GM18951 (cell line): ENCODE results near the gene PPM1H.

Experiments used
- POLR2A ChIP-seq: IDR thresholded peaks from 4 replicates; pipeline ENCODE4 v1.6.1; 2011; ENCODE audit warnings: mild to moderate bottlenecking; ENCODE audit not compliant: insufficient read length, insufficient read depth; ENCODE audit errors: extremely low read depth
- in situ Hi-C: fragments of 300-500 bp; cut with MboI; formaldehyde crosslinking; loops from one replicate; pipeline ENCODE4 v1.12.0; 2022; ENCODE audit warnings: low sequenced_read_pairs, mixed read lengths, inconsistent platforms; ENCODE audit not compliant: unreplicated experiment

PPM1H gene

GRCh38 chr12:62691309-62691708 lies 243.6 kb downstream of the PPM1H start:
- in situ Hi-C loops, result no loop called here
- TF ChIP-seq POLR2A, result no peak

DNA sequence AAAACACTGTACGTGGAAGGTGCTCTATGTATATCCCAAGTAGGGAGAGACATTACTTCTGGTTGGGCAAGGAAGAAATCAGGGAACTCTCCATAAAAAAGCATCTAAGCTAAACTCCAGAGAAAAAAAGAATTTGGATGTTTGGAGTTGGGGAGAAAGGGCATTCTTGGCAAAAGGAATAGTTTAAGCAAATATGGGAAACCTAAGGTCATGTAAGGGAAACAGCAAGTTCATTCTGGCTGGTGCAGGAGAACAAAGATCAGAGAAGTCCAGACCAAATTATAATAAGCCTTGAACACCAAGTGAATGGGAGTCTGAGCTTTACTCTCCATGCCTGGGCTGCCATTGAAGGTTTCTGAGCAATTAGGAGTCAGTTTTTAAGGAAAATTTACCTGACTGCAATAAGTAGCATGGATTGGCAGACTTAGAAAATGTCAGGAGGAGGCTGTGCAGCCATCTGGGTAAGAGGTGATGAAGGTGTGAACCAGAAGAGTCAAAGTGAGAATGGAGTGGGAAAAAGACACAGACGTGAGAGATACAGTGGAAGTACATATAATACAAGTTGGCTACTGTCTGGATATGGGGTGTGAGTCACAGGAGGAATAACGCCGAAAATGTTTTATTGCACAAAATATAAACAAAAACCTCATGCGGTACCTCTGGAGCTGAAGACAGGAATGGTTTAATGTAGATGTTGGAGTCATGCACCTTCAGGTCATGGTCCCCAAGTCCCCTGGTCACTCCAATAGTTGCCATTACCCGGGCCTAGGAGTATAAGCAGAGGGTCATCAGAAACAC lies 245.7 kb downstream of the PPM1H start:
- in situ Hi-C loops, result no loop called here
- no peak for TF ChIP-seq POLR2A

- in situ Hi-C loops, result no loop called here
- TF ChIP-seq POLR2A, result no peak
These were observed 248.0 kb downstream of the PPM1H start for GRCh38 chr12:62686938-62687337.

DNA sequence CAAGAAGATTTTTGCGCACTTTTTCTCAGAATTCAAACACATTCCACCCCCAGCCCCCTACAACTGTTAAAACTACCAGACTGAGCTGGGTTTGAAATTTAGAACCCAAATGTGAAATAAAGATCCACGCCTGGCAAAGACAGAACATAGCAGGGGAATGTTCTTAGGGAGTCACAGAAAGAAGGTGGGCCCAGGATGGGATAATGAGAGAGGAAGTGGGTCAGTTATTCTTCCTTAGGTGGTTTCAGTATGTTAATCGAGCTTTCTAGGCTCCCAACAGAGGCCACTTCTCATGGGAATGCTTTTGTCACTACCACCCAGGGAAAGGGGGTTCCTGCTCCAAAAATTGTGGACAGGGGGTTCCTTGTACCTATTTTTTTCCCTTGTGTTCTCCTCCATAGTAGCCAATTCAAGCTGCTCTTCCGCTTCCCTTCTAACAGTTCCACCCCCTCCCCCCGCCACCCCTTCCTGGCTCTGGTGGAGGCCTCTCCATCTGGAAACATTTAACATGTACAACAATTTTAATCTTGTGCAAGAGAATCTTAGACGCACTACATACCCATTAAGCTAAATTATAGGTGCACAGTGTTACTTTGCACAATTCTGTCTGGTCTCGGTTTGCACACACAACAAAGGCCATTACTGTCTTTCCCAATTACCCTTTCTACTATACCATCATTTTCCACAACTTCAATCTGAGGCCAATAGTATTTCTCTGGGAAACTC lies 250.2 kb downstream of the PPM1H start:
- in situ Hi-C loops, result no loop called here
- no peak for TF ChIP-seq POLR2A

DNA sequence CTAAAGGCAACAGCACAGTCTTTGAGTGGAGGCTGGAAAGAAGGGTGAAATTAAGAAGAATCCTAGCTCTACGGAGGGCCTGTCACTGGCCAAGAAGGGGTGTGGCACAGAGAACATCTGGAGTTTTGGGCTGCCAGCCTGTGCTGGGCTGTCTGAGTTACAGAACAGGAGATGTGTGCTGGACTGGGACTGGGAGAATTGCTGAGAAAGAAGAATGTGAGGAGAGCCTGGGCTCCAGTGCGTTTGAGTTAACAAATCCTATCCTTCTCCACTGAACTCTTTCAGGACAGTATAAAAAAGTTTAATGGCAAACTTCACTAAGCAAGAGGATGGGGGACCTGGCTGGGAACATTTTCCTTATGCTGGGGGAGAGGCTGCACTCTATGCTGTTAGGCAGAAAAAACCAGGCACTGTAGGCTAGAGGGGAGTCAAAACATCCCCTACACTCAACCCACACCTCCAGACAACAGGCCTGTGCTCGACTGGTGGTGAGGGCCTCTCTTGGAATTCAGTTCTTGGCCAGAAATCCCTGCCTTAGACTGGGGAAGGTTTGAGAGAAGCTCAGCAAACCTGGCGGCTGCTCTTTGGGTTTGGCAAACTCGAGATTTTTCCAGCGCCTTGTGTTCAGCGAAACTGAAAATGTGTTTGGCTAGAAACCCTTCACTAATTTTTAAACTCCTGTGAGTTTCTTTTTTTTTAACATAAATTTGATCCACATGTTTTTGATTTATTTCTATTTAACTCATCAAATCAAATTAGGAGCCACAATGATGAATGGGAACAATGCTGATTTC lies 251.0 kb downstream of the PPM1H start:
- in situ Hi-C loops, result no loop called here
- TF ChIP-seq POLR2A, result no peak

DNA sequence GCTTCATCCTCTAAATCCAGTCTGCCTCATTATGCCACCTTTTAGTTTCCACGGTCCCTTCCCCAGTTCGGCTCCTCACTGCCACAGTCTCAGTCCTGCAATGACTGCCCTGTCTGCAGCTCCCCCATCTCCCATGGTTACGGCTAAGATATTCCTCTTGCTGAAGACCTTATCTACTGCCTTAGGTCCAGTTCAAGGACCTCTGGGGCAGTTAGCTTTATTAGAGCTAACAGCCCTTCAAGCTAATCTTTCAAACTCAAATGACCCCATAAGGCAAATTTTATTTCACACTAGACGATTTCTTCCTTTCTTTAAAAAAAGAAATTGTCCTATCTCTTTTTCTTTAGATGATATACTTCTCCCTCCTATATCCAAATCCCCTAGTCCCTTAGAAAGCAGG lies 253.6 kb downstream of the PPM1H start:
- in situ Hi-C loops, result no loop called here
- no peak for TF ChIP-seq POLR2A

DNA sequence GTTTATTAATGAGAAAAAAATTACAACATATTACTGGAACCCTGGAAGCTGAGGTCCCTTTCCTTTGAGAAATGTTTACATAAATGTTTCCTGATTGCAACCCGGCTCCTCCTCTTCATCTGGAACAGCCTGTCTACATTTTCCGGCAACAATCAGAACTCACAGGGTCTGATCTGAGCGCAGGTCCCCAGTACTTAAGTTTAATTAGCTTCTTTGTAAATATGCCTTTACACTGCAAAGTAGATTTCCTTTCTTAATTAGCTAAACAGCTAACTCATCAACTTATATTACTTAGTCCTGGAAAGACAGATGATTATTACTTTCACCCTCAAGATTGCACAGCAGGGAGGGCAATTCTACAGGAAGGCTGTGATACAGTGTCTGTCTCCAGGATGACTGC lies 255.3 kb downstream of the PPM1H start:
- in situ Hi-C loops, result no loop called here
- TF ChIP-seq POLR2A, result no peak

GRCh38 chr12:62677355-62677754 lies 257.6 kb downstream of the PPM1H start:
- TF ChIP-seq POLR2A, result no peak
- in situ Hi-C loops, result no loop called here

DNA sequence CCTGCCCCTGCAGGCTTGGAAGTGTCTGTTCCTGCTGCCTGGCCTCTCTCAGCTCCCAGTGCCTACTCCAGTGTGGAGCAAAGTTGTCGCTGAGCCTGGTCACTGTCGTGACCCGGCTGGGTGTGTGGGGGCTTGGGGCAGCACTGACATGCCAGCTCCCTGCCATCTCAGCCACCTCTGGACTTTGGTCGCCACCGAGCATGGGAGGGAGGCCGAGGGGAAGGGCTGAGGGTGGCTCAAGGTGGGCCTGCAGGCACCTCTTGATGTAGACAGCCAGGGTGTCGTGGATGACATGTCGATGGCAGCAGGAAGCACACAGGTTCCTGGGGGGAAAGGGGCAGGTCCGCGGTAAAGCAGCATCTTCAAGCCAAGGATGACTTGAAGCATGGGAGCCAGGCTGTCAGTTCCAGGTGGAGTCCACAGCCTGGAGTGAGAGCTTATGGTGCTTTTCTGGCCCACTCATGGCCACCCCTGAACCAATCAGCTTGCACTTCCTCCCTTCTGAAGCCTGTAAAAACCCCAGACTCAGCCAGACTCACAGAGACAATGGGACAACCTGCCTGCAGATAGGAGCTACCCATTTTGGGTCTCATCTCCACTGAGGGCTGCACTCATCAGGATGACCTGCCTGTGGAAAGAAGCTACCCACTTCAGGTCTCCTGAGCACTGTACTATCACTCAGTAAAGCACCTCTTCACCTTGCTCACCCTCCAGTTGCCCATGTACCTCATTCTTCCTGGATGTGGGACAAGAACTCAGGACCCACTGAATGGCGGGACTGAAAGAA lies 258.2 kb downstream of the PPM1H start:
- in situ Hi-C loops, result no loop called here
- no peak for TF ChIP-seq POLR2A

DNA sequence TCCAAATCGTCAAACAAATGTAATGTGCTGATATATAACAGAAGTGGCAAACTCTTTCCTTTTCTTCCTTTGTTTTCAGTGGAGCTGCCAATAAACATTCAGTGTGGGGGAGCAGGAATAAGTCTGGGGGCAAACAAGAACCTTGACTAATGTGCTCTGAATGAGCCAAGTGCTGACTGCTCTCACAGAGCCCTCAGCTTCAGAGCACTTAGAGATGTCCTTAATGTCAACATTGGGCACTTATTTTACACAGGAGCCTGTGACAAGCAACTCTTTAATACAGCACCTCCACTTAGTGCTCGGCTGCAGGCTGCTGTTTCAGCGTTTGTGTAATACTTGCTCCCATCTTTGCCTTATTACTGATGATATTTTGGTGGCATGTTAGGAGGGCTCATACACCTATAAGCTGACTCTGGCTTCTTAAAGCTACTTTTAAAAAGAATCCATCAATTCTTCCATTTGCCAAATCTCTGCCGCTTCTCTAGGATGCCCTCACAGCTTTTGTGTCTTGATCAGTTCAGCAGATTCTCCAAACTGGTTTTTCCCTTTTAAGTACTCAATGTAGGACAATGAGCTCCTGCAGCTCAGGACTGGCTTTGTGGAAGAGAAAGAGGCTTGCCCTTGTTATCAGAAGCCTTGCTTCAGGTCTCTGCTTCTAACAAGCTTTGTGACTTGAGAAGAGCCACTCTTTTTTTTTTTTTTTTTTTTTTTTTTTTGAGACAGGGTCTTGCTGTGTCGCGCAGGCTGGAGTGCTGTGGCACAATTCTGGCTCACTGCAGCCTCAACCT lies 261.7 kb downstream of the PPM1H start:
- in situ Hi-C loops, result no loop called here
- no peak for TF ChIP-seq POLR2A

DNA sequence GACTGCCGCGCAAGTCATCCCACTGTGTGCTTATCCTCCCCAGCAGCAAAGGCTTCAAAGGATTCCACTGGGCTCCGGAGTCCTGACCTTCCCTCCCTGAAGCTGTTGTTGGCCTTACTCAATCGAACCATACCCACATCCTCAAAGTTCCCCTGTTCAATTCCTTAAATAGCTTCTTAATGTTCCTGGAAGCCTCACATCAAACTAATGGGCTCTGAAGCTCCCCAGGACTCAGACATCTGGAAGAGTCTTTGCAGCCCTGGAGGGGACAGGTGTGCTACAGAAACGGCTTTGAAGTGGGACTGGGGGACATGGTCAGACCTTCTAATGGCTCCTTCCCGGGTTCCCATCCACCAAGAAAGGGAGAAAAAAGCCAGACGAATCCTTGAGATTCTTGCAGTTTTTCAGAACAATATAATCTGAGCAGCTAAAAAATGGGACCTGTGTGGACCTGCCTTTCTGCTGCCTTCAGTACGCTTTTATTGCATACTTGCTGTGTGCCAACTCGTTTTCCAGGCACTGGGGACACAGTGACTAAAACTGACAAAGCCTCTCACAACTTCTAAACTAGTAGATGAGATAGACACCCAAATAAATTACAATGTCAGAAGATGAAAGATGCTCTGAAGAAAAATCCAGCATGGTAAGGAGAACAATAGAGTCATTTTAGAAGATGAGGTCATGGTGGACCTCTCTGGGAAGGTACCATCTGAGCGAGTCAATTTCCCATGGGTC lies 263.8 kb downstream of the PPM1H start:
- in situ Hi-C loops, result no loop called here

More for the DNA sequence above, 263.8 kb downstream of the PPM1H start:
- no peak for TF ChIP-seq POLR2A
